GM23338 (cell line): ENCODE measurements around the gene DPP10.

Experiments
- EZH2 ChIP-seq: fragments of 200-600 bp; sonication (generic); IDR thresholded peaks from one replicate; pipeline ENCODE4 v1.8.0; 2017; ENCODE audit warnings: antibody characterized with exemption, mild to moderate bottlenecking, low read depth; ENCODE audit not compliant: unreplicated experiment
- TF ChIP-seq, protein P1 (sequence below), 2 experiments: fragments of 200-600 bp in 1 of 2; sonication (generic) in 1 of 2; conservative IDR thresholded peaks; 2 replicates each; pipeline versions ENCODE4 v1.5.1 to v1.6.1; 2016 to 2017; ENCODE audit warnings: antibody characterized with exemption in 2 of 2, low read depth in 2 of 2, mild to moderate bottlenecking in 2 of 2, moderate library complexity in 1 of 2

DNA sequence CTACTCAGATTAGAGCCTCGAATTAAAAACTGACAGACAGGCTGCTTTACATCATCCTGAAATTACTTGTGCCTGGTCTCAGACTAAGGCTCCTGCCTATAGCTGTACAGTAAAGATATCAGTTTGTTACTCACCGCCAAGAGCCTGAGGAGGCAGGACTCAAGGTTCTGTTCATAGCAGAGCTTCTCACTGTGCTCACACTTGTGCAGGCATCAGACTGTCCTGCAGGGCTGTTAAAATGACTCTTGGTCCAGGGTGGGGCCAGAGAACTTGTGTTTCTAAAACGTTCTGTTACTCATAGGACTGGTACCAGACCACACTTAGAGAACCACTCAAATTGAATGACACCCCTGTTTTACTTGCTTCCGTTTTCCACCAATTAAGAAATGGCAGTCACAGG lies 310.0 kb downstream of the DPP10 start:
- TF ChIP-seq, protein P1, sequence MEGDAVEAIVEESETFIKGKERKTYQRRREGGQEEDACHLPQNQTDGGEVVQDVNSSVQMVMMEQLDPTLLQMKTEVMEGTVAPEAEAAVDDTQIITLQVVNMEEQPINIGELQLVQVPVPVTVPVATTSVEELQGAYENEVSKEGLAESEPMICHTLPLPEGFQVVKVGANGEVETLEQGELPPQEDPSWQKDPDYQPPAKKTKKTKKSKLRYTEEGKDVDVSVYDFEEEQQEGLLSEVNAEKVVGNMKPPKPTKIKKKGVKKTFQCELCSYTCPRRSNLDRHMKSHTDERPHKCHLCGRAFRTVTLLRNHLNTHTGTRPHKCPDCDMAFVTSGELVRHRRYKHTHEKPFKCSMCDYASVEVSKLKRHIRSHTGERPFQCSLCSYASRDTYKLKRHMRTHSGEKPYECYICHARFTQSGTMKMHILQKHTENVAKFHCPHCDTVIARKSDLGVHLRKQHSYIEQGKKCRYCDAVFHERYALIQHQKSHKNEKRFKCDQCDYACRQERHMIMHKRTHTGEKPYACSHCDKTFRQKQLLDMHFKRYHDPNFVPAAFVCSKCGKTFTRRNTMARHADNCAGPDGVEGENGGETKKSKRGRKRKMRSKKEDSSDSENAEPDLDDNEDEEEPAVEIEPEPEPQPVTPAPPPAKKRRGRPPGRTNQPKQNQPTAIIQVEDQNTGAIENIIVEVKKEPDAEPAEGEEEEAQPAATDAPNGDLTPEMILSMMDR (conservative IDR thresholded peaks at IDR 0.05; ENCODE audit: low read depth in 2 of 2), result no peak
- TF ChIP-seq EZH2, result no peak
